ENCODE data around the gene PDK1.

- TF ChIP-seq GATA2 (IDR thresholded peaks at IDR 0.05; ENCODE audit: low read depth, low read length) = no peak
- no peak for TF ChIP-seq GATA3 (IDR thresholded peaks at IDR 0.05; ENCODE audit: low read depth, low read length)
Measured at GRCh38 chr2:172613040-172613439, 57.1 kb downstream of the PDK1 start.

Measured in SH-SY5Y (cell line).